ENCODE data around the gene USP21.

GRCh38 chr1:161187311-161187710, 28.0 kb downstream of the USP21 start:
- TF ChIP-seq ZBTB33 (IDR thresholded peaks at IDR 0.05; ENCODE audit: borderline replicate concordance, low read depth) (no peak), EZH2phosphoT487 (IDR thresholded peaks at IDR 0.05; ENCODE audit: borderline replicate concordance, low read depth) (no peak), MAX (IDR thresholded peaks at IDR 0.05; ENCODE audit: low read depth) (no peak), POLR2AphosphoS5 (IDR thresholded peaks at IDR 0.05; ENCODE audit: low read depth, low read length) (no peak), CTCF (IDR thresholded peaks at IDR 0.05) (no peak), EP300 (IDR thresholded peaks at IDR 0.05; ENCODE audit: borderline replicate concordance in 1 of 2, low read depth in 1 of 2, low read length in 1 of 2) (no peak), SIN3A (IDR thresholded peaks at IDR 0.05; ENCODE audit: borderline replicate concordance, low read depth, low read length) (no peak), IRF3 (IDR thresholded peaks at IDR 0.05; ENCODE audit: low read depth, low read length) (no peak), TAF1 (IDR thresholded peaks at IDR 0.05; ENCODE audit: borderline replicate concordance, low read depth, low read length) (no peak), RAD21 (IDR thresholded peaks at IDR 0.05; ENCODE audit: low read length) (no peak), MXI1 (IDR thresholded peaks at IDR 0.05; ENCODE audit: low read depth, low read length) (no peak), TCF12 (IDR thresholded peaks at IDR 0.05) (no peak), NRF1 (IDR thresholded peaks at IDR 0.05; ENCODE audit: low read depth, low read length) (no peak)

Measured in SK-N-SH (cell line).